AG09319 (cell line): ENCODE results near the gene NRARP.
"Not testable (repeated sequence)": the region's sequence is repeated elsewhere in the genome, so short reads cannot be mapped to it uniquely, and the experiment has no call there.

Experiments used
- DNase-seq: peaks from one replicate; pipeline ENCODE4 v3.0.0-alpha.2; 2010; ENCODE audit warnings: low read depth; ENCODE audit errors: extremely low read depth
- TF ChIP-seq, protein P1 (sequence below): IDR thresholded peaks from 2 replicates; pipeline ENCODE4 v1.5.1; 2011; ENCODE audit warnings: low read depth, mild to moderate bottlenecking, inconsistent platforms, low read length, moderate library complexity

The NRARP gene

GRCh38 chr9:137339045-137339907, 37.2 kb upstream of the NRARP start:
- TF ChIP-seq, protein P1, sequence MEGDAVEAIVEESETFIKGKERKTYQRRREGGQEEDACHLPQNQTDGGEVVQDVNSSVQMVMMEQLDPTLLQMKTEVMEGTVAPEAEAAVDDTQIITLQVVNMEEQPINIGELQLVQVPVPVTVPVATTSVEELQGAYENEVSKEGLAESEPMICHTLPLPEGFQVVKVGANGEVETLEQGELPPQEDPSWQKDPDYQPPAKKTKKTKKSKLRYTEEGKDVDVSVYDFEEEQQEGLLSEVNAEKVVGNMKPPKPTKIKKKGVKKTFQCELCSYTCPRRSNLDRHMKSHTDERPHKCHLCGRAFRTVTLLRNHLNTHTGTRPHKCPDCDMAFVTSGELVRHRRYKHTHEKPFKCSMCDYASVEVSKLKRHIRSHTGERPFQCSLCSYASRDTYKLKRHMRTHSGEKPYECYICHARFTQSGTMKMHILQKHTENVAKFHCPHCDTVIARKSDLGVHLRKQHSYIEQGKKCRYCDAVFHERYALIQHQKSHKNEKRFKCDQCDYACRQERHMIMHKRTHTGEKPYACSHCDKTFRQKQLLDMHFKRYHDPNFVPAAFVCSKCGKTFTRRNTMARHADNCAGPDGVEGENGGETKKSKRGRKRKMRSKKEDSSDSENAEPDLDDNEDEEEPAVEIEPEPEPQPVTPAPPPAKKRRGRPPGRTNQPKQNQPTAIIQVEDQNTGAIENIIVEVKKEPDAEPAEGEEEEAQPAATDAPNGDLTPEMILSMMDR: no peak
- DNase-seq: no peak

GRCh38 chr9:137336735-137337134, 34.7 kb upstream of the NRARP start:
- TF ChIP-seq, protein P1: no peak
- DNase-seq: no peak

GRCh38 chr9:137333016-137333671, 31.1 kb upstream of the NRARP start:
- TF ChIP-seq, protein P1: no peak
- DNase-seq: no peak

GRCh38 chr9:137331929-137332328, 29.9 kb upstream of the NRARP start:
- DNase-seq: no peak
- TF ChIP-seq, protein P1: no peak

DNA sequence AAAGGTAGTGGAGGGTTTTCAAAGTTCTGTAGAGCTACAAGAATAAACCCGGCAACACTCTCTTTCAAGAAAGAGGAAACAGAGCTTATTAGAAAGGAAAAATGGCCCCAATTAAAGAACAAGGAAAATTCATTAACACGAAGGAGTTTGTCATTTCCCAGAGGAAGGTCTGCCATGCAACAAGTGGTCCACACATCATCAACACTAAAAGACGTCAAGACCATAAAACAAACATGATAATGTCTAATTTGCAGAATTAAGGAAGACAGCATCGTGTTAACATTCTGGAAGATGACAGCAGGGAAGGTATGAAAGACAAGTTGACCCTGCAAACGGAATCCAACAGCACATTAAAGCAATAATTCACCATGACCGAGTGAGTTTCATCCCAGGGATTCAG, 28.6 kb upstream of the NRARP start:
- no peak for DNase-seq
- TF ChIP-seq, protein P1: no peak

DNA sequence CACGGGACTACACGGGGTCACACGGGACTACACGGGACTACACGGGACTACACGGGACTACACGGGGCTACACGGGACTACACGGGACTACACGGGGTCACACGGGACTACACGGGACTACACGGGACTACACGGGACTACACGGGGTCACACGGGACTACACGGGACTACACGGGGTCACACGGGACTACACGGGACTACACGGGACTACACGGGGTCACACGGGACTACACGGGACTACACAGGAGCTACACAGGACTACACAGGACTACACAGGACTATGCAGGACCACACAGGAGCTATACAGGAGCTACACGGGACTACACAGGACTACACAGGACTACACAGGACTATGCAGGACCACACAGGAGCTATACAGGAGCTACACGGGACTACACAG, 27.5 kb upstream of the NRARP start:
- not testable (repeated sequence) for DNase-seq

GRCh38 chr9:137327641-137328550, 25.8 kb upstream of the NRARP start:
- not testable (repeated sequence) for DNase-seq
